Astrocyte of the spinal cord (primary cell): ENCODE measurements around the gene SPHK1.

ENCODE experiments used
- DNase-seq: peaks from one replicate; pipeline ENCODE4 v3.0.0; 2011; ENCODE audit warnings: low read depth, low spot score
- H3K4me3 ChIP-seq: 2 replicates; pipeline ENCODE4 v1.5.1; 2011; ENCODE audit warnings: low read depth, mild to moderate bottlenecking, low read length, moderate library complexity
- CTCF ChIP-seq: IDR thresholded peaks from 2 replicates; pipeline ENCODE4 v1.5.1; 2012; ENCODE audit warnings: low read depth, mild to moderate bottlenecking, low read length, inconsistent platforms
- in situ Hi-C: cut with HindIII; loops from 2 replicates; pipeline ENCODE4 v1.10.0; 2017; ENCODE audit warnings: low sequenced_read_pairs

Gene SPHK1

DNA sequence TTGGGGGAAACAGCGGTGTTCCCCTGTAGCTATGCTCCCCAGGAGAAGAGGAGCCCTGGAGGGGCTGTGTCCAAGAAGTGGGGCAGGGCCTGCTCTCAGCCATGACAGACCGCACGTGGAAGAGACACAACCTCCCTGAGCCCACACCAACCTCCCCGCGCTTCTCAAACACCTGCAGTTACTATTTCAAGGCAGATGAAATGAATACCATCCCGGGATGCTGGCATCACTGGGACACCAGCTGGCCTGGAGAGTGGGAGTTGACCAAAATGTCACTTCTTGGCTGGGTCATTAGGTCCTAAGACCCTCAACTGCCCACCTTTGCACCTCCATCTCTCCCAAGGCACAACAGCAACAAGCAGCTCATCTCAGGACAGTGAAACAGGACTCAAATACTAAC lies 32.0 kb downstream of the SPHK1 start:
- no peak for TF ChIP-seq CTCF
- DNase-seq, result no peak
- in situ Hi-C loops, result no loop called here
- no peak overlapping the region for H3K4me3 ChIP-seq

DNA sequence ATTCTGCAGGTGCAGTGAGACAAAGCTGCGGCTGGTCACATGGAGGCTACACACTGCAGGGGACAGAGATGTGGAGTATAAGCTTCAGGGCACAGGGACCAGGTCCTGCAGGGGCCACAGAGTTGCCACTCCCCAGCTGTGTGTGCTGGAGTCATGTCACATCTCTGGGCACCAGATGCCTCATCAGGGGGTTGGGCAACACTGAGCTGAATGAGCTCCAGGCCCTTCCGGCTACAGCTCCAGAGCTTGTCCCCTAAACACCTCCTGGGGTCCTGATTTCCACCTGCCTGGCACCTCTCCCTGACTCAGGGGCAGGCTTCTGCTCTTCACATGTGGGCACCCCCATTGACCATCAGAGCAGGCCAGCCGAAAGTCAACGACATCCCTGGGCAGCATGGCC lies 32.5 kb downstream of the SPHK1 start:
- in situ Hi-C loops, result no loop called here
- DNase-seq, result no peak
- no peak for TF ChIP-seq CTCF
- H3K4me3 ChIP-seq, result no peak overlapping the region

DNA sequence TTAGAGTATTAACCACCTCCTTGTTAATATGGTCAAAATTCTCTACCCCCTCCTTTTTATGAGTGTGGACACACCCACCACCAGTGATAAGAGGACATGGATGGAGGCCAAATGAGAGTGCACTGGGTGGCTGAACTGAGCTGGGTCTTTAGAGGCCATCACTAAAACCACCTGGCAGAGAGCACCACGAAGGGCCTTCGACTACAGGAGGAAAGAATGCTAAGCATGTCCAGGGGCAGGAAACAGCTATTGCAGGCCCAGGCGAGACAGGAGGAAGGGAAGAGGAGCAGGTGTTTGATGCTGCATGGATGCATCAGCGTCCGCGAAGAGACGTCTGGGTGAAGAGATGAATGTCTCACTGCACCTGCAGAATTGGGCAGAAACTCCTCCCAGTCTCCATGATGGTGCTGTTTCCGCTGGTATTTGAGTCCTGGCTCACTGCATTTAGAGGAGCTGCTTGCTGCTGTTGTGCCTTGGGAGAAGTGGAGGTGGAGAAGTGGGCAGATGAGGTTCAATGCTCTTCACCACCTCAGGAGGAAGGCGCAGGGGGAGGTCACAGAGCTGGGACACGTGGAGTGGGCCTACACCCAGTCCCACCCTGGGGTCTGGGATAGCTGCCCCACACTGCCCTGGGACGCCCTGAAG lies 33.2 kb downstream of the SPHK1 start:
- in situ Hi-C loops, result no loop called here
- H3K4me3 ChIP-seq, result no peak overlapping the region
- no peak for TF ChIP-seq CTCF
- no peak for DNase-seq

GRCh38 chr17:76419576-76420260 lies 35.3 kb downstream of the SPHK1 start:
- no peak for TF ChIP-seq CTCF
- in situ Hi-C loops, result no loop called here

GRCh38 chr17:76420356-76421043 lies 36.1 kb downstream of the SPHK1 start:
- no peak for TF ChIP-seq CTCF
- H3K4me3 ChIP-seq, result no peak overlapping the region
- DNase-seq, result no peak
- in situ Hi-C loops, result no loop called here

More at GRCh38 chr17:76419576-76420260, 35.3 kb downstream of the SPHK1 start:
- DNase-seq, result no peak
- H3K4me3 ChIP-seq, result no peak overlapping the region

DNA sequence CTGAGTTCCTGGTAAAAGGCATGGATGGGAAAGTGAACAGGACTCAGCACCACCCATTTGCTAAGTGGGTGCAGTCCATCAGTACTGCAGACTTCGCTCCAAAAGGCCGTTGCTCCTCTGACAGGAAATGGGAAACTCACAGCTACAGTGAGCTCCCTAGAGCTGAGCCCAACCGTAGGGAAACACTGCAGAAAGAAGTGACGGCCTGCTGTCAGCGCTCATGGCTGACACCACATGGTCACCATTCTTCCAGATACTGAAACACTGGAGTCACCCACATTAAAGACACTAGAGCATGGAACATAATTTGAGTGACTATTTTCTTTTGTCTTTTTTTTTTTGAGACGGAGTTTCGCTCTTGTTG lies 36.6 kb downstream of the SPHK1 start:
- TF ChIP-seq CTCF, result no peak
- H3K4me3 ChIP-seq, result no peak overlapping the region
- in situ Hi-C loops, result no loop called here
- DNase-seq, result no peak
